K562 (cell line): Measurements from ENCODE around the gene HNRNPF. TPM values are rescaled to one million over a fixed set of nuclear protein-coding genes. Genes with fewer than 3 reads are reported as not detected.

ENCODE experiments used
- ATAC-seq: fragments of 200-7000 bp; cut with Tn5 transposase; 3 replicates; pipeline ENCODE4 v1.9.1; 2020; ENCODE audit warnings: moderate library complexity
- BruUV-seq: library from RNA; stranded (reverse); fragments of 400-500 nt; replicated peaks from 2 replicates; lab custom pipeline; 2021; lab: Mats Ljungman, UMichigan
- CTCF ChIA-PET: fragments of 300-600 bp; formaldehyde crosslinking; extraction: SDS; loops from one replicate; lab custom pipeline; 2021; ENCODE audit warnings: low intra/inter-chr PET ratio; lab: Yijun Ruan, JAX
- POLR2A ChIA-PET: fragments of 300-600, 350-650 bp; sonication (Branson Sonifier 250); formaldehyde crosslinking; extraction: SDS; loops from one replicate; lab custom pipeline; 2021; ENCODE audit warnings: antibody characterized with exemption, inconsistent platforms; lab: Yijun Ruan, JAX
- DNase-seq, 4 experiments: peaks; one replicate each; pipeline versions ENCODE4 v3.0.0 to v3.0.0-alpha.2; 2011 to 2018; ENCODE audit warnings: low spot score in 3 of 4, mixed read lengths in 3 of 4; ENCODE audit errors: extremely low read depth in 1 of 4
- FAIRE-seq: peaks from 2 replicates; lab custom pipeline; 2011; peaks lifted over from hg19 to GRCh38; lab: Jason Lieb, UNC
- H2AFZ ChIP-seq: 2 replicates; pipeline ENCODE4 v1.6.0; 2011; ENCODE audit warnings: low read depth, low read length, control low read depth, inconsistent platforms
- H3K27ac ChIP-seq: fragments of 200-600 bp; 3 replicates; pipeline ENCODE4 v1.8.0; 2011; ENCODE audit warnings: low read depth, mild to moderate bottlenecking, control low read depth, inconsistent platforms, low read length, moderate library complexity, mixed read lengths; ENCODE audit errors: extremely low read depth
- H3K27me3 ChIP-seq, 2 experiments: fragments of 300-600 bp in 1 of 2; 2 replicates in 1 of 2; 3 replicates in 1 of 2; pipeline versions ENCODE4 v1.6.0 to v1.8.0; 2011; ENCODE audit warnings: inconsistent platforms in 2 of 2, low read length in 2 of 2, mild to moderate bottlenecking in 1 of 2, mixed read lengths in 1 of 2, moderate library complexity in 1 of 2; ENCODE audit not compliant: control insufficient read depth in 2 of 2, insufficient read depth in 2 of 2
- H3K36me3 ChIP-seq: fragments of 300-600 bp; 3 replicates; pipeline ENCODE4 v1.8.0; 2011; ENCODE audit warnings: mild to moderate bottlenecking, low read length, inconsistent platforms; ENCODE audit not compliant: control insufficient read depth, insufficient read depth
- H3K4me1 ChIP-seq, 2 experiments: fragments of 200-600 bp in 1 of 2; replicated peaks in 1 of 2; 2 replicates in 1 of 2; 3 replicates in 1 of 2; pipeline versions ENCODE4 v1.5.1 to v1.8.0; 2011; ENCODE audit warnings: inconsistent platforms in 2 of 2, low read length in 2 of 2, mild to moderate bottlenecking in 1 of 2, mixed read lengths in 1 of 2, moderate library complexity in 1 of 2; ENCODE audit not compliant: control insufficient read depth in 2 of 2, insufficient read depth in 2 of 2
- H3K4me2 ChIP-seq: 2 replicates; pipeline ENCODE4 v1.6.1; 2011; ENCODE audit warnings: low read length, control low read depth, inconsistent platforms, mixed read lengths; ENCODE audit not compliant: insufficient read depth
- H3K4me3 ChIP-seq: fragments of 200-600 bp; sonication (generic), shearing (Covaris generic); 2 replicates; pipeline ENCODE4 v1.5.1; 2016; ENCODE audit warnings: control low read depth, inconsistent platforms
- H3K79me2 ChIP-seq: fragments of 200-600 bp; 3 replicates; pipeline ENCODE4 v1.8.0; 2011; ENCODE audit warnings: low read length, inconsistent platforms; ENCODE audit not compliant: control insufficient read depth, insufficient read depth
- H3K9ac ChIP-seq, 2 experiments: 2 replicates each; pipeline versions ENCODE4 v1.6.0 to v1.6.1; 2011; ENCODE audit warnings: low read depth in 2 of 2, low read length in 2 of 2, control low read depth in 1 of 2, inconsistent platforms in 1 of 2, mild to moderate bottlenecking in 1 of 2, mixed read lengths in 1 of 2; ENCODE audit not compliant: insufficient read depth in 1 of 2
- H3K9me1 ChIP-seq: one replicate; pipeline ENCODE4 v1.6.0; 2011; ENCODE audit warnings: inconsistent platforms, mild to moderate bottlenecking, low read length, moderate library complexity; ENCODE audit not compliant: control insufficient read depth, insufficient read depth
- H3K9me3 ChIP-seq: replicated peaks from 2 replicates; pipeline ENCODE4 v1.5.1; 2011; ENCODE audit warnings: low read depth, low read length, inconsistent platforms; ENCODE audit not compliant: control insufficient read depth, insufficient read depth
- H4K20me1 ChIP-seq: replicated peaks from 2 replicates; pipeline ENCODE4 v1.6.1; 2011; ENCODE audit warnings: low read length, inconsistent platforms, mixed read lengths; ENCODE audit not compliant: control insufficient read depth, insufficient read depth
- AFF4 ChIP-seq: sonication (generic); formaldehyde crosslinking; IDR thresholded peaks from 2 replicates; pipeline ENCODE4 v1.8.0; 2023; ENCODE audit warnings: mild to moderate bottlenecking, missing genetic modification reagents
- ATF7 ChIP-seq: fragments of 450-650 bp; IDR thresholded peaks from 2 replicates; pipeline ENCODE4 v1.7.1; 2014; ENCODE audit warnings: mild to moderate bottlenecking, moderate library complexity
- ELF2 ChIP-seq: fragments of 250-450 bp; sonication (Bioruptor Pico); IDR thresholded peaks from 2 replicates; pipeline ENCODE4 v1.5.0; 2021; ENCODE audit warnings: mild to moderate bottlenecking
- FOXJ3 ChIP-seq: sonication (generic); formaldehyde crosslinking; IDR thresholded peaks from 2 replicates; pipeline ENCODE4 v1.4.0; 2020; ENCODE audit warnings: mild to moderate bottlenecking, missing genetic modification reagents
- NCOA6 ChIP-seq: fragments of 450-650 bp; IDR thresholded peaks from 2 replicates; pipeline ENCODE4 v1.6.1; 2017; ENCODE audit warnings: mild to moderate bottlenecking
- NFE2 ChIP-seq: IDR thresholded peaks from 2 replicates; pipeline ENCODE4 v1.6.1; 2014; ENCODE audit warnings: antibody characterized with exemption, low read depth
- PRMT5 ChIP-seq: sonication (generic); formaldehyde crosslinking; IDR thresholded peaks from 2 replicates; pipeline ENCODE4 v1.5.0; 2020; ENCODE audit warnings: missing genetic modification reagents
- RAD51 ChIP-seq: fragments of 450-650 bp; IDR thresholded peaks from 2 replicates; pipeline ENCODE4 v1.7.1; 2016; ENCODE audit warnings: low read depth, mild to moderate bottlenecking, borderline replicate concordance
- RB1 ChIP-seq: fragments of 450-650 bp; IDR thresholded peaks from 2 replicates; pipeline ENCODE4 v1.6.1; 2017; ENCODE audit warnings: low read depth, mild to moderate bottlenecking
- SIX5 ChIP-seq, 2 experiments: IDR thresholded peaks; 2 replicates each; pipeline ENCODE4 v1.6.1; 2011; ENCODE audit warnings: low read length in 2 of 2, borderline replicate concordance in 1 of 2, low read depth in 1 of 2, mild to moderate bottlenecking in 1 of 2, moderate library complexity in 1 of 2; ENCODE audit not compliant: insufficient read depth in 1 of 2
- TBP ChIP-seq: optimal IDR thresholded peaks from 2 replicates; pipeline ENCODE3; 2011; ENCODE audit warnings: low read depth, low read length, improper control_type of control experiment
- TEAD1 ChIP-seq, 2 experiments: fragments of 450-650 bp in 1 of 2; sonication (generic) in 1 of 2; formaldehyde crosslinking; IDR thresholded peaks; 2 replicates each; pipeline versions ENCODE4 v1.4.0 to v1.8.0; 2020 to 2022; ENCODE audit warnings: mild to moderate bottlenecking in 2 of 2, missing genetic modification reagents in 1 of 2
- ZNF175 ChIP-seq: fragments of 200-800 bp; sonication (Bioruptor generic); IDR thresholded peaks from 2 replicates; pipeline ENCODE4 v1.6.1; 2016; ENCODE audit warnings: low read depth, mild to moderate bottlenecking, missing genetic modification characterization, missing compliant biosample characterization
- ZNF583 ChIP-seq: fragments of 250-450 bp; sonication (Bioruptor Pico); IDR thresholded peaks from 2 replicates; pipeline ENCODE4 v1.4.0; 2020
- ZNF77 ChIP-seq: fragments of 250-450 bp; sonication (Bioruptor Pico); IDR thresholded peaks from 2 replicates; pipeline ENCODE4 v1.5.0; 2020
- ZNF79 ChIP-seq: fragments of 250-450 bp; sonication (Bioruptor Pico); IDR thresholded peaks from 2 replicates; pipeline ENCODE4 v1.4.0; 2020; ENCODE audit warnings: low read depth, mild to moderate bottlenecking, moderate library complexity
- ZNF830 ChIP-seq: fragments of 250-450 bp; sonication (Bioruptor Pico); IDR thresholded peaks from 2 replicates; pipeline ENCODE4 v1.5.0; 2021; ENCODE audit warnings: mild to moderate bottlenecking
- WGBS: fragments of 100-300 bp; shearing (Covaris generic); methylation state at CpG from one replicate; pipeline ENCODE4 v1.1.6; 2016; ENCODE audit warnings: low coverage, mixed read lengths; ENCODE audit not compliant: insufficient coverage; ENCODE audit errors: missing lambda C conversion rate; 5-methylcytosine and 5-hydroxymethylcytosine counted together
- in situ Hi-C: fragments of 300-500 bp; cut with MboI; formaldehyde crosslinking; loops from 4 replicates; pipeline ENCODE4 v1.15.0; 2018; ENCODE audit warnings: inconsistent platforms, mixed read lengths
- intact Hi-C: fragments of 100-400 bp; cut with micrococcal nuclease; formaldehyde crosslinking; loops from 2 replicates; pipeline ENCODE4 v1.14.2; 2022
- polyA plus RNA-seq, 8 experiments: library from polyadenylated mRNA; depleted of rRNA in 4 of 8; stranded (reverse) in 5 of 8; unstranded in 3 of 8; fragments of >200 nt; fragmentation: Nextera tagmentation in 2 of 8; fragmentation: Illumina TruSeq in 1 of 8; extraction: Ambion mirVana in 2 of 8; extraction: Trizol in 1 of 8; gene quantifications; 2 replicates each; pipeline versions ENCODE4 v1.2.1 to v1.2.3, GENCODE V29; 2011 to 2014; ENCODE audit warnings: inconsistent platforms in 1 of 8, missing spikeins in 1 of 8
- total RNA-seq, 7 experiments: library from RNA; depleted of rRNA in 6 of 7; stranded (reverse); fragments of >200 nt in 6 of 7; fragmentation: Illumina TruSeq in 2 of 7; extraction: Trizol in 2 of 7; gene quantifications; 2 replicates each; pipeline versions ENCODE4 v1.2.1 to v1.2.3, GENCODE V29; 2011 to 2021; ENCODE audit warnings: low replicate concordance in 1 of 7
- TF ChIP-seq, protein P1 (sequence below): fragments of 250-450 bp; sonication (Bioruptor Pico); IDR thresholded peaks from 2 replicates; pipeline ENCODE4 v1.4.0; 2020; ENCODE audit warnings: mild to moderate bottlenecking, moderate library complexity

HNRNPF gene
- total and polyA plus RNA-seq, 9 of the 15 experiments (the other 6 are each of a cell fraction or from before 2014, with no cell fraction given), result 192 to 489 (median 416) TPM

DNA sequence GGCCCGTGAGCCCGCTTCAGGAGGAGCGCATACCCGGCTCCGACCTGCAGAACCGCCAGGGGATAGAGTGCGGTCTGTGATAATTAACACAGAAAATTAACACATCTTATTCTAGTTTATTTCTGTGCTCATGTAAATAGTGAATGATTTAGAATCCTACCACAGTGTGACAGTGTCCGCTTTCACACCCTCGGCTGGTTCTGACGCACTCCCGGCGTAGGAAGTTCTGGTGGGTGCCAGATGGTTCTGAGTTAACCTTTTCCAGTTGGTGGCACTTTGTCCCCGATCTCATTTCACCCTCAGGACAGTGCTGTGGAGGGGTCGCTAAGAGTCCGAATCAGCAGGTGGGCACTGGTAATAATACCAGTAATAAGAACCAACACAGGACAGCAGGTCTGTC, 65.9 kb downstream of the HNRNPF start:
- FAIRE-seq, result no peak
- no peaks in the 10 kb centered on the region for H3K79me2 ChIP-seq
- in situ Hi-C loops, result no loop called here
- TF ChIP-seq ATF7, result no peak
- TF ChIP-seq, protein P1, sequence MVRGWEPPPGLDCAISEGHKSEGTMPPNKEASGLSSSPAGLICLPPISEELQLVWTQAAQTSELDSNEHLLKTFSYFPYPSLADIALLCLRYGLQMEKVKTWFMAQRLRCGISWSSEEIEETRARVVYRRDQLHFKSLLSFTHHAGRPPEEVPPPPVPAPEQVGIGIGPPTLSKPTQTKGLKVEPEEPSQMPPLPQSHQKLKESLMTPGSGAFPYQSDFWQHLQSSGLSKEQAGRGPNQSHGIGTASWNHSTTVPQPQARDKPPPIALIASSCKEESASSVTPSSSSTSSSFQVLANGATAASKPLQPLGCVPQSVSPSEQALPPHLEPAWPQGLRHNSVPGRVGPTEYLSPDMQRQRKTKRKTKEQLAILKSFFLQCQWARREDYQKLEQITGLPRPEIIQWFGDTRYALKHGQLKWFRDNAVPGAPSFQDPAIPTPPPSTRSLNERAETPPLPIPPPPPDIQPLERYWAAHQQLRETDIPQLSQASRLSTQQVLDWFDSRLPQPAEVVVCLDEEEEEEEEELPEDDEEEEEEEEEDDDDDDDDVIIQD (CRISPR knock-in tag), result no peak
- no peak for TF ChIP-seq TEAD1 (CRISPR knock-in tag; IDR thresholded peaks at IDR 0.05)
- no peak for TF ChIP-seq ZNF77 (CRISPR knock-in tag)
- no peak for TF ChIP-seq PRMT5 (CRISPR knock-in tag)
- no peak for TF ChIP-seq ELF2
- TF ChIP-seq RAD51, result no peak
- TF ChIP-seq RB1, result no peak
- no peak for TF ChIP-seq TBP
- TF ChIP-seq ZNF175 (CRISPR knock-in tag), result no peak
- no peak for TF ChIP-seq FOXJ3 (CRISPR knock-in tag)
- TF ChIP-seq ZNF583 (CRISPR knock-in tag), result no peak
- TF ChIP-seq NCOA6, result no peak
- TF ChIP-seq ZNF79 (CRISPR knock-in tag), result no peak
- TF ChIP-seq NFE2, result no peak
- TF ChIP-seq AFF4 (CRISPR knock-in tag), result no peak
- no peak for TF ChIP-seq SIX5 (IDR thresholded peaks at IDR 0.05; ENCODE audit: borderline replicate concordance in 1 of 2, insufficient read depth in 1 of 2, low read depth in 1 of 2, low read length in 2 of 2)
- no peak for TF ChIP-seq ZNF830 (CRISPR knock-in tag)
- H3K27ac ChIP-seq, result no peak overlapping the region
- H4K20me1 ChIP-seq, result no peaks in the 10 kb centered on the region
- no peak for DNase-seq
- no peaks in the 10 kb centered on the region for H3K36me3 ChIP-seq
- intact Hi-C loops, result loop anchor here (10.0 kb wide), 1 partner anchor 208 kb away; the partner anchor contains the start of gene CSGALNACT2
- no peaks in the 10 kb centered on the region for H3K9me3 ChIP-seq
- WGBS, result 70% methylated on average over 15 of the region's 15 CpGs
- no peak for ATAC-seq
- H3K4me1 ChIP-seq, result peaks cover 5 to 16% of the 10 kb centered on the region in 2 experiments; a peak in 3 of 5 replicates
- H3K27me3 ChIP-seq, result peaks cover 35 to 63% of the 10 kb centered on the region in 2 experiments
- H3K9ac ChIP-seq, result no peak overlapping the region
- H3K9me1 ChIP-seq, result no peaks in the 10 kb centered on the region
- BruUV-seq, result no TSS peak
- no peak overlapping the region for H3K4me2 ChIP-seq
- CTCF ChIA-PET, result no interaction called here
- no peak overlapping the region for H2AFZ ChIP-seq
- POLR2A ChIA-PET, result no interaction called here
- no peak overlapping the region for H3K4me3 ChIP-seq
